ENCODE results near the gene PF4V1.

Gene PF4V1

DNA sequence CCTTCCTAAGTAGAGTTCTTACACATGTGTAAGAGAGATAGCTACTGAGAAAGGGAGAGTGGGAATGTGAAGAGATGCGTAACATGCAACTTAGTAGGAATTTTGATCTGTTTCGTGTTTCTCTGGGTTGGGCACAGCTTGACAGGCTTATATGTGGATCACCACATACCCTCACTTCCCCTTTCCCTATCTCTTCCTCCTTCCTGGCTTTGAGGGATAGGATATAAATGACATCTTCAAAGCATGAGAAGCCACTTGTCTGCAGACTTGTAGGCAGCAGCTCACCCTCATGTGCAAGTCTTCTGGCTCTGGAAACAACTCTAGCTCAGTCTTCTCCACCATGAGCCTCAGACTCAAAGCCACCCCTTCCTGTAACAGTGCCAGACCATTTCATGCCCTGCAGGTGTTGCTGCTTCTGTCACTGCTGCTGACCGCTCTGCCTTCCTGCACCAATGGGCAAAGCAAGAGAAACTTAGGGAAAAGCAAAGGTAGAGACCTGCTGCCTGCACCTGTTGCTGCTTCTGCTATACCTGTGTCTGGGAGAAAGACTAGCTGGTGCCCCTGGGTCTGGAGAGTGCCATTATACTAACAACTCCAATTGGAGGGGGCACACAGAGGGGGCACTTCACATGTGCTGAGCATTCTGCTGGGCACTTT, 5.4 kb upstream of the PF4V1 start:
- no peak for DNase-seq

DNA sequence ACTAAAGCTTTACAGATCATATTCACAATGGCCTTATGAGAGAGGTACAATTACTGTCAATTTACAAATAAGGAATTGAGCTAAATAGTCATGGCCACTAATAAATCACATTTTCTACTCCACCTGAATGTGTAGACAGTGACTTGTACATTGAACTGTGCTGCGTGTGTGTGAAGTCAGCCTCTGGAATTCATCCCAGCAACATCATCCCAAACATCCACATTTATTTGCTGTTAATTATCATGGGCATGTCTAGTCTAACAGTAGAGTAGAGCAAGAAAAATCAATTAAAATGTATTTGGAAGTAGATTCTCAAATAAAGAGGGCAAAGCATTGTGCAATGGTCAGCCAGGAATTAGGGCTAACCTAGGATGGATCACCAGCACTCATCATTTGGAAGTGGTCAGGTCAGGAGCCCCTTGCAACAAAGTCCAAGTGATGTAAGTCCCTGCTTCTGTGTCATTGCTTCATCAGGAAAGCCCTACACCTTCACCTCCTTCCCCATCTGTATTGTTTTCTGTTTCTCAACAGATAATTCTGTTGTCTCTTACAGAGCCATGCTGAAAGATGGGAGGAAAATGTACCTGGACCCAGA, 4.8 kb upstream of the PF4V1 start:
- no peak for DNase-seq

GRCh38 chr4:73850261-73850970, 2.7 kb upstream of the PF4V1 start:
- no peak for DNase-seq

GRCh38 chr4:73851293-73851692, 1.8 kb upstream of the PF4V1 start:
- no peak for DNase-seq

DNA sequence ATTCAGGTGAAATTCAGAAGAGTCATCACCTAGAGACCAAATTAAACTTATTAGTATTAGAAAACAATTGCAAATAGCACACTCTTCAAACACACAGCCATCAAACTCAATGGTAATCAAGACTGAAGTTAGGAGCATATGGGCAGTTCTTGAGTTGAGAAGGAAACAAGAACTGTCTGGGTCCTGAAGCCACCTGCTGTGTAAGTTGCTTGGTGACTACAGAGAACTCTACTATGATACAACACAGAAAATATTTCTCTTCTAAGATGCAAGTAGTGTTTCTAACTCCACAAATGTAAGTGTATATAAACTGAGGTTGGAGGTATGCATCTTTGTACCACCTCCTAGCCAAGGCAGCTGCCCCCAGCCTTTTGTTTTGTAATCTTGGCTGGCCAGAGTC, 325 bp upstream of the PF4V1 start:
- no peak for DNase-seq

- DNase-seq: no peak
Measured at GRCh38 chr4:73853718-73854473, 800 bp downstream of the PF4V1 start.

GRCh38 chr4:73855406-73855805, 2.3 kb downstream of the PF4V1 start:
- no peak for DNase-seq

GRCh38 chr4:73856518-73856917, 3.4 kb downstream of the PF4V1 start:
- DNase-seq: no peak

DNA sequence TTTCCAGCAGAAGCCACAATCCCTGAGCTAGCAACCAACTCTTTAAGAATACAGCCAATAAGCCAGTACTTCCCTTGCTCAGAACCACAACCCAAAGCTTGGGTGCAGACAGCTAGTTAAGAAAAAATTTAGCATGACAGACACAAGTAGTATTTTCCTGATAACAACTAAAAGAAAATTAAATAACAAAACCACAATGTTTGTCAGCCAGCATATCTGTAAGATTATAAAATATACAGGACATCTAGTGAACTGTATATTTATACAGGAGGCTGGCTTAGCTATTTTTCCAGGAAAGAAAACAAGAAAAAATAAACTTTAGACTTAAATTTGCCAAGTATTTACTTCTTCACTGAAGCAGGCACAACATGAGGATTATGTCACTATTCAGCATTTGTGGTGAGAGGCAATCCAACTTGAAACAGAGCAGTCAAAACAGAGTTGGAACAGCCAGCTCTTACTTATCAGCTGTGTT, 6.6 kb downstream of the PF4V1 start:
- DNase-seq: no peak

DNA sequence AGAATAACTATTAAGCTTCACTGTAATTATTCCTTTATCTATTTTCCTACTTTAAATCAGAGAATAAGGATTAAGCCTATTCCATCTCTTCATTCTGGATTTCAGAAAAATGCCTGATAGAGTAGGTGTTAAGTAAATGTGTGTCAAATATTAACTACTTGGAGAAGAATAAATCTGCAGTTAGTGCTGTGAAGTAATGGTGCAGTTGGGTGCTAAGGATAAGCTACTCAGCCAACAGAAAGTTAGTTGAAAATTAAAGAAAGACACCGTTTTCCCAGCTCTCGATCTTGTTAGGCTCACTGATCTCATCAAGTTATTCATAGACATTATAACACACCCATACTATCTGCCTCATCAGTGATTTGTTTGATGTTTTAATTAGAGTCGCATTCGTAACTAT, 7.1 kb downstream of the PF4V1 start:
- DNase-seq: no peak

DNA sequence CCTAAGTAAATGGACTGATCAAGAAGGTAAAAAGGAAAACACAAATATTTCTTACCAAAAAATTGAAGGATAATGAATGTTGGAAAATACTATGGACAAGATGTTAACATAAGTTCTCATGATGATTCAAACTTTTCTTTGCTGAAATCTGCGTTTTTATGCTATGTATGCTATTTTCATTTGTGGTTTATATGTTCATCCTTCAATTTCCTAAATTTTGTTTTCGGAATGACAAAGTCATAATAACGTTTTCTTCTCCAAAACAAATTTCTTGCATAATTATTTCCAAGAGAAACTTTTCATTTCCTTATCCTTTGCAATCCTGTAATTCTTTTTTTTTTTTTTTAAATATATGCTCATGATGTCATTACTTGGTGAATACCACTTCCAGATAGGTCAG, 7.8 kb downstream of the PF4V1 start:
- DNase-seq: no peak

GRCh38 chr4:73862322-73862721, 9.2 kb downstream of the PF4V1 start:
- no peak for DNase-seq

GRCh38 chr4:73864365-73864764, 11.3 kb downstream of the PF4V1 start:
- no peak for DNase-seq

GRCh38 chr4:73864961-73865360, 11.9 kb downstream of the PF4V1 start:
- DNase-seq: no peak

GRCh38 chr4:73865431-73866096, 12.5 kb downstream of the PF4V1 start:
- no peak for DNase-seq

- DNase-seq: no peak
Measured at GRCh38 chr4:73866246-73866645, 13.2 kb downstream of the PF4V1 start.

- DNase-seq: no peak
Measured at GRCh38 chr4:73867783-73868182, 14.7 kb downstream of the PF4V1 start.

DNA sequence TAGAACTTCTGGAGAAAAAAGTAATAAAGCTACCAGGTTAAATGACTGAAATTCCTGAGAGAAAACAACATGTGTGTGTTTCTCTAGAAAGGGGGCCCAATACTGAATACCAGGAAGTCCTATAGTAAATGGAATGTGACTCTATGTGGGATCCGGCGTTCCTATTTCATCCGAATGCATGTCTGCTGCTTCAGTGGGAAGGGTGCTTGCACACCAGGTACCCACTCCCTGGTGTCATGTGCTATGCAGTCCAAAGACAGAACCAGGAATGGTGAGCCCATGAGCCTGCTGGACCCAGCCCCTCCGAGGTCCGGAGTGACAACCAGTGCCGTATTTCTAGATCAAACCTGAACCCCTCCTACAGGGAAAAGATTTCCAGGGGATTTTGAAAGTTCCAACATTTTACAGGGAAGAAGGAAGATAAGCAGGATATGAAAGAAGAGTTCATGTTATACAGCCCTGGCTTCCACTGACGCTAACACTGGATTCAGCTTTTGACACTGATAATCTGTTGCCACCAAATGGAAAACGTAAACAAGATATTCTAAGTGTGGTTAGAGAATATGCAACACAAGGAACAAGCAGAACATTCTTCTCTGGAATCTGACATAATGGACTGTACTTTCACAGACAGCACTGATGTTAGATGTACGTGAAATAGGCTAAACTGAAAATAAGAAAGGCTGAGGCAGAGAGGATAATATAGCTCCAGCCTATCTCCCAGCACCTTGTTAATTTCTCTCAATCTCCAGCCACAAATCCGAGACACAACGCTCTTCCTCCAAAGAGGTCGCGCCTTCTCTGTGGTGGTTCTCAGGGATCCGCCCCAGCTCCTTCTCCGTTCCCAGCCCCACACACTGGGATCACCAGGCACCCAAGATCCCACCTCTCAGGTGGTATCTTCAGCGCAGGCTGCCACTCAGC, 15.4 kb downstream of the PF4V1 start:
- no peak for DNase-seq

GRCh38 chr4:73869130-73870055, 16.3 kb downstream of the PF4V1 start, which contains the start of gene CXCL1:
Gene CXCL1, plus strand, starts transcription at chr4:73869393. Its CDS starts 78 bp downstream, at chr4:73869471.
- DNase-seq: no peak

DNA sequence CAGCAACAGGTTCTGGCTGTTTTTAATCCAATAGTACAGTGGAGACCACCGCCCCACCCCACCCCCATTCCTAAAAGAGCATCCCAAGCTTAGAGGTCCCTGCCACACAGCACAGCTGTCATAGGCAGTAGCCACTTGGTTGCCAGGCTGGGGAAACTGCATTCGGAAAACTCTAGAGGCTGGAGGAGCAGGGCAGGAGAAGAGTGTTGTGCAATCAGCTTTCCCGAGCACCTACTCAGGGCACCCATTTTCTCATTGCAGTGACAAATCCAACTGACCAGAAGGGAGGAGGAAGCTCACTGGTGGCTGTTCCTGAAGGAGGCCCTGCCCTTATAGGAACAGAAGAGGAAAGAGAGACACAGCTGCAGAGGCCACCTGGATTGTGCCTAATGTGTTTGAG, 17.2 kb downstream of the PF4V1 start:
- DNase-seq: no peak

DNA sequence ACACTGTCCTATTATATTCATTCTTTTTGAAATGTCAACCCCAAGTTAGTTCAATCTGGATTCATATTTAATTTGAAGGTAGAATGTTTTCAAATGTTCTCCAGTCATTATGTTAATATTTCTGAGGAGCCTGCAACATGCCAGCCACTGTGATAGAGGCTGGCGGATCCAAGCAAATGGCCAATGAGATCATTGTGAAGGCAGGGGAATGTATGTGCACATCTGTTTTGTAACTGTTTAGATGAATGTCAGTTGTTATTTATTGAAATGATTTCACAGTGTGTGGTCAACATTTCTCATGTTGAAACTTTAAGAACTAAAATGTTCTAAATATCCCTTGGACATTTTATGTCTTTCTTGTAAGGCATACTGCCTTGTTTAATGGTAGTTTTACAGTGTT, 17.7 kb downstream of the PF4V1 start:
- DNase-seq: no peak

Data from activated naive CD4-positive, alpha-beta T cell treated with Interleukin-2 at 50 U/mL for 16 hours (primary cell).